Activated naive CD8-positive, alpha-beta T cell treated with anti-CD3 and anti-CD28 coated beads, Interleukin-2, amount 10 ng/mL, durations not matched to agents 7 days and 5 days (primary cell): ENCODE results near the gene AK2. TPM values are rescaled to one million over a fixed set of nuclear protein-coding genes. Genes with fewer than 3 reads are reported as not detected.

ENCODE experiments used
- ATAC-seq: fragments of 150-1000 bp; cut with Tn5 transposase; one replicate; pipeline ENCODE4 v1.10.0; 2021; ENCODE audit warnings: low read depth, moderate library complexity
- POLR2A ChIA-PET: fragments of 350-600 bp; sonication (Branson Sonifier 250); formaldehyde crosslinking; loops from one replicate; lab custom pipeline; 2021; ENCODE audit warnings: antibody characterized with exemption; lab: Charles Lee
- DNase-seq: peaks from one replicate; pipeline ENCODE4 v3.0.0; 2021
- H3K27ac Mint-ChIP-seq: one replicate; pipeline ENCODE4 v1.8.0; 2022; ENCODE audit warnings: mild to moderate bottlenecking, mixed read lengths
- H3K27me3 Mint-ChIP-seq: one replicate; pipeline ENCODE4 v1.8.0; 2022; ENCODE audit warnings: mild to moderate bottlenecking, moderate library complexity, mixed read lengths
- H3K36me3 Mint-ChIP-seq: one replicate; pipeline ENCODE4 v1.8.0; 2021; ENCODE audit warnings: mild to moderate bottlenecking, mixed read lengths
- H3K4me1 Mint-ChIP-seq: one replicate; pipeline ENCODE4 v1.8.0; 2021; ENCODE audit warnings: mixed read lengths
- H3K4me3 Mint-ChIP-seq: one replicate; pipeline ENCODE4 v1.8.0; 2022; ENCODE audit warnings: mild to moderate bottlenecking, moderate library complexity, mixed read lengths
- H3K9me3 Mint-ChIP-seq: one replicate; pipeline ENCODE4 v1.8.0; 2021; ENCODE audit warnings: mixed read lengths
- total RNA-seq, 2 experiments: library from RNA; stranded (reverse); gene quantifications; one replicate each; pipeline ENCODE4 v1.2.3, GENCODE V29; 2021

The AK2 gene
- total RNA-seq: 100 to 1,000 TPM; 197 to 201 TPM

GRCh38 chr1:33036526-33037503 lies at the start of gene AK2:
TSS of gene AK2 (minus strand) at chr1:33036883. CDS start at chr1:33036828, 55 bp downstream.
- Mint-ChIP-seq H3K36me3 (peaks cover 18% of the 10 kb centered on the region), H3K27ac (peak within 1 kb of the TSS; percentile 93), H3K27me3 (peaks cover 8% of the 10 kb centered on the region), H3K4me1 (peaks cover 37% of the 10 kb centered on the region), H3K9me3 (no peaks in the 10 kb centered on the region), H3K4me3 (peak within 1 kb of the TSS; percentile 98)
- POLR2A ChIA-PET: interaction anchor here (0.5 kb wide), 1 partner anchor 50 kb away, joined by 3 read pairs; no protein-coding TSS in a partner anchor
- DNase-seq (peak; percentile 88), ATAC-seq (peak; percentile 100)

DNA sequence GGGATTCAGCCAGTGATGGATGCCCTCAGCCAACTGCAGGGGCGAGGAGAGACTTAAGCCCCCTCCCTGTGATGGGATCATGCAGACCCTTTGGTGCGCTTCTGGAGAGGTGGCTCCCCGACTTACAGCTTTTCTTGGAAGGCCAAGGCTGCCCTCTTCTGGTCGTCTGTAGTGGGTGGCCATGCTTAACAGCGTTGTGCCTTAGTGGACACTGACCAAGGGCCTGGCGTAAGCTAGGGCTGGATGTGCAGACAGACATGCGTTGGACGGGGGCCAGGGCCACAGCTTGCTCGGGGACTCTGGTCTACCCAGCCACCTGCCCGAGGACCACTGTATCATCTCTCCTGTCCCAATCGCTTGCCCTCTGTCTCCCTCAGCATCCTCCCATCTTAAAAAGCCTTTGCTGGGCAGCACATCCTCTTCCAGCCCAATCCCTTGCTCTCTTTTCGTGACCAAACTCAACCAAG lies 49.7 kb upstream of the AK2 start:
- peaks cover 12% of the 10 kb centered on the region for H3K36me3 Mint-ChIP-seq
- peak overlapping the region; percentile 50 for H3K27ac Mint-ChIP-seq
- ATAC-seq (no peak), DNase-seq (peak; percentile 50)
- peaks cover 6% of the 10 kb centered on the region for H3K27me3 Mint-ChIP-seq
- POLR2A ChIA-PET: interaction anchor here (0.5 to 0.6 kb wide), 2 partner anchors 50 to 133 kb away, joined by 3 read pairs; partner anchors contain the start of gene AK2
- no peaks in the 10 kb centered on the region for H3K9me3 Mint-ChIP-seq
- H3K4me3 Mint-ChIP-seq: no peak overlapping the region
- peaks cover 47% of the 10 kb centered on the region for H3K4me1 Mint-ChIP-seq

DNA sequence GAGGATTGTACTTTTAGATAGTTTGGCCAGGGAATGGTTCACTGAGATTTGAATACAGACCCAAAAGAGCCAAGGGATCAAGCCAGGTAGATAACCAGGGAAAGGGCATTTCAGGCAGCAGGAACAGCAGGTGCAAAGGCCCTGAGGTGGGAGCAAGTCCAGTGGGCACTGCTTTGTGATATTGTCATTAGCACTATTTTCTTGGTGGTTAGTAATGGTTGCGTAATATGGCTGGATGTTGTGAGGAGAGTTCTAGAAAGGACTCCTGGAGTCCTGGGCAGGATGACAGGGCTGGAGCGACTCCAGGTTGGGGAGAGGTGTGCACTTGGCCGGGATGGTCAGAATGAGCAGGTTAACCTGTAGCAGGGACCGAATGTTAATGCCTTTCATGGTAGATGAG lies 48.6 kb upstream of the AK2 start:
- peaks cover 6% of the 10 kb centered on the region for H3K27me3 Mint-ChIP-seq
- no peak overlapping the region for H3K27ac Mint-ChIP-seq
- POLR2A ChIA-PET: no interaction called here
- H3K9me3 Mint-ChIP-seq: no peaks in the 10 kb centered on the region
- peaks cover 45% of the 10 kb centered on the region for H3K4me1 Mint-ChIP-seq
- peaks cover 6% of the 10 kb centered on the region for H3K36me3 Mint-ChIP-seq
- DNase-seq (no peak), ATAC-seq (no peak)
- H3K4me3 Mint-ChIP-seq: no peak overlapping the region

GRCh38 chr1:33082575-33083108 lies 46.0 kb upstream of the AK2 start:
- Mint-ChIP-seq H3K36me3 (peaks cover 6% of the 10 kb centered on the region), H3K27me3 (peaks cover 6% of the 10 kb centered on the region), H3K9me3 (no peaks in the 10 kb centered on the region), H3K4me1 (peaks cover 30% of the 10 kb centered on the region), H3K27ac (no peak overlapping the region), H3K4me3 (peak overlapping the region; percentile 88)
- POLR2A ChIA-PET: no interaction called here
- no peak for ATAC-seq
- no peak for DNase-seq

- H3K27ac Mint-ChIP-seq: peak overlapping the region; percentile 55
- no peak for ATAC-seq
- DNase-seq: no peak
Observed at GRCh38 chr1:33081554-33082305, 45.0 kb upstream of the AK2 start.

DNA sequence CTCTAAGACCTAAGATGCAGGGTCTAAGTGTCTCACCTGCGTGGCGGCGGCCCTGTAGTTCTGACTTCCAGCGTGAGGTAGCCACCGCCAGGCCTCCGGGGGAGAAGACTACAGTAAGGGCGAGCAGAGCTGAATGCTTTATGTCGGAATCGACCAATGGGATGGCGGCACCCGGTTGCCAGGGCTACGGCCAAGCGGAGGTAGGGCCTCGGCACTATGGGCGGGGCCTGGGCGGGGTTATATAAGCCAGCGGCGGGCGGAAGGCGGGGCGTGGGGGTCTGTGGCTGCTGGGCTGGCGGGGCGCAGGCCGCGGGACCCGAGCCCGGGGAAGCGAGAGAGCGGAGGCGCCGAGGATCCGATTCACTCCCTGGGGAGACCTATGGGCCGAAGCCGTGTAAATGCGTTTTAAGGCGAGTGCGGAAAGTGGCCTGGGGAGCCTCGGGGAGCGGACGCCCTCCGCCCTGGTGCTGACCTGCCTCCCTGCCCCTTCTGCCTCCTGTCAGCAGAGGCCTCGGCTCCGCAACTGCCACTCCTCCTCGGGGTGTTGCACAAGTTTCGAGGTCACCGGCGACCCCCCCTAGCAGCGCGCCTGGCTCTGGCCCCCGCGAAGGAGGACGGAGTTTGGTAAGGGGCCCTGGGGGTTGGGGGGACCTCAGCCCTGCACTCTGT lies 44.3 kb upstream of the AK2 start, which contains the start of gene AZIN2:
Gene AZIN2, plus strand, starts transcription at position 269 of the 669 bp plus-strand sequence. CDS start 1,097 bp downstream, outside the sequence.
- Mint-ChIP-seq H3K27ac (peak within 1 kb of the TSS; percentile 55), H3K4me3 (peak within 1 kb of the TSS; percentile 88), H3K9me3 (no peaks in the 10 kb centered on the region)

More at GRCh38 chr1:33081554-33082305, 45.0 kb upstream of the AK2 start:
- peaks cover 5% of the 10 kb centered on the region for H3K36me3 Mint-ChIP-seq
- H3K27me3 Mint-ChIP-seq: peaks cover 6% of the 10 kb centered on the region
- POLR2A ChIA-PET: interaction anchor here (1.8 to 2.4 kb wide), 2 partner anchors 17 to 46 kb away, joined by 7 to 12 read pairs; no protein-coding TSS in a partner anchor
- H3K4me3 Mint-ChIP-seq: peak overlapping the region; percentile 88
- no peaks in the 10 kb centered on the region for H3K9me3 Mint-ChIP-seq
- peaks cover 27% of the 10 kb centered on the region for H3K4me1 Mint-ChIP-seq

DNA sequence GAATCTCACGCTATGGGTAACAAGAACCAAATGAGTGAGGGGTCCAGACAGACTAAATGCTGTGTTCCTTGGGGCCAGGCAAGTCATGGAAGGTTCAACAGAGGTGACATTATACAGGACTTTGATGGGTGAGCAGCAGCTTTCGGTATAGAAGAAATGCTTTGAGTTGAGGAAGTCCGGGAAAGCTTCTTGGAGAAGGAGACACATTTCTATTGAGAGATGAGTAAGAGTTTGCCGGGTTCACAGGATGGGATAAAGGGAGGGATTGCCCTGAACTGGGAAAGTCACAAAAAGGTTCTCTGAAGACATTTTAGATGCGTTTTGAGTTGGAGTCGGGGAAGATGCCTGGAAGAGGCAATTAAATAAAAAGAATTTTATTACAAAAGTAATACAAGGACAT lies 43.7 kb upstream of the AK2 start:
- DNase-seq: no peak
- Mint-ChIP-seq H3K27me3 (peaks cover 6% of the 10 kb centered on the region), H3K9me3 (no peaks in the 10 kb centered on the region), H3K4me3 (peak overlapping the region; percentile 88), H3K36me3 (peaks cover 2% of the 10 kb centered on the region), H3K27ac (peak overlapping the region; percentile 14), H3K4me1 (peaks cover 20% of the 10 kb centered on the region)
- POLR2A ChIA-PET: interaction anchor here (0.7 to 2.4 kb wide), 10 partner anchors 7 to 134 kb away, joined by 3 to 12 read pairs (median 4); no protein-coding TSS in a partner anchor
- no peak for ATAC-seq

More for the DNA sequence above, 44.3 kb upstream of the AK2 start, which contains the start of gene AZIN2:
- Mint-ChIP-seq H3K36me3 (peaks cover 3% of the 10 kb centered on the region), H3K27me3 (peaks cover 6% of the 10 kb centered on the region), H3K4me1 (peaks cover 22% of the 10 kb centered on the region)
- POLR2A ChIA-PET: interaction anchor here (0.7 to 2.4 kb wide), 10 partner anchors 8 to 135 kb away, joined by 3 to 12 read pairs (median 4); no protein-coding TSS in a partner anchor
- ATAC-seq: peak; percentile 98
- peak; percentile 98 for DNase-seq

GRCh38 chr1:33078030-33078591 lies 41.4 kb upstream of the AK2 start:
- ATAC-seq (no peak), DNase-seq (no peak)
- Mint-ChIP-seq H3K36me3 (no peaks in the 10 kb centered on the region), H3K9me3 (no peaks in the 10 kb centered on the region), H3K4me1 (peaks cover 18% of the 10 kb centered on the region), H3K27me3 (peaks cover 6% of the 10 kb centered on the region), H3K27ac (no peak overlapping the region), H3K4me3 (no peak overlapping the region)
- POLR2A ChIA-PET: no interaction called here

- ATAC-seq (no peak), DNase-seq (no peak)
- Mint-ChIP-seq H3K9me3 (no peaks in the 10 kb centered on the region), H3K4me1 (peaks cover 9% of the 10 kb centered on the region), H3K36me3 (no peaks in the 10 kb centered on the region), H3K27me3 (peaks cover 6% of the 10 kb centered on the region), H3K4me3 (no peak overlapping the region), H3K27ac (no peak overlapping the region)
- POLR2A ChIA-PET: no interaction called here
Observed at GRCh38 chr1:33074193-33074945, 37.7 kb upstream of the AK2 start.

- Mint-ChIP-seq H3K27me3 (peaks cover 14% of the 10 kb centered on the region), H3K27ac (no peak overlapping the region), H3K4me3 (no peak overlapping the region), H3K36me3 (no peaks in the 10 kb centered on the region), H3K9me3 (peaks cover under 1% of the 10 kb centered on the region), H3K4me1 (peaks cover 9% of the 10 kb centered on the region)
- ATAC-seq (peak; percentile 47), DNase-seq (no peak)
- POLR2A ChIA-PET: interaction anchor here (0.8 kb wide), 1 partner anchor 8 kb away, joined by 3 read pairs; the partner anchor contains the start of gene AZIN2
Observed at GRCh38 chr1:33072707-33073106, 36.0 kb upstream of the AK2 start.

DNA sequence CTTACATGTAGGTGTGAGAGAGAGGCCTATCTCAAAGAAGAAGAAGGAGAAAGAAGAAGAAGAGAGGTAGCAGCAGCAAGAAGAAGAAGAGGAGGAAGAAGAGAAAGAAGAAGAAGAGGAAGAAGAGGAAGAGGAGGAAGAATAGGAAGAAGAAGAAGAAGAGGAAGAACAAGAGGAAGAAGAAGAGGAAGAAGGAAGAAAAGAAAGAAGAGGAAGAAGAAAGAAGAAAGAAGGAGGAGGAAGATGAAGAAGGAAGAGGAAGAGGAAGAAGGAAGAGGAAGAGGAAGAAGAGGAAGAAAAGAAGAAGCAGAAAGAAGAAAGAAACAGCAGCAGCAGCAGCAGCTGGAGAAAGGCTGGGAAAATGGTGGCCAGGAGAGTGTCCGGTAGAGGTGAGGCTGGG lies 33.9 kb upstream of the AK2 start:
- Mint-ChIP-seq H3K4me1 (peaks cover 9% of the 10 kb centered on the region), H3K36me3 (peaks cover under 1% of the 10 kb centered on the region), H3K27me3 (peaks cover 18% of the 10 kb centered on the region), H3K9me3 (peaks cover 8% of the 10 kb centered on the region), H3K27ac (no peak overlapping the region), H3K4me3 (no peak overlapping the region)
- POLR2A ChIA-PET: no interaction called here
- DNase-seq (no peak), ATAC-seq (no peak)
